SW 1271 (cell line): ENCODE data around the gene MPZL1.

ENCODE experiments used
- DNase-seq, 2 experiments: peaks; one replicate each; lab custom pipeline; 2025; lab: John Stamatoyannopoulos, UW

The MPZL1 gene

GRCh38 chr1:167721617-167722151 is at the start of gene MPZL1:
Gene MPZL1 (plus strand): TSS chr1:167721982. CDS start chr1:167722152, 170 bp downstream.
- peak; percentile 66 to 77 for DNase-seq

- DNase-seq: no peak
These were observed 49.0 kb upstream of the MPZL1 start for GRCh38 chr1:167672831-167673230.

GRCh38 chr1:167673265-167673664 is 48.5 kb upstream of the MPZL1 start:
- no peak for DNase-seq

- DNase-seq: no peak
These were observed 47.6 kb upstream of the MPZL1 start for GRCh38 chr1:167674156-167674555.

GRCh38 chr1:167675440-167675839 is 46.3 kb upstream of the MPZL1 start:
- DNase-seq: no peak

GRCh38 chr1:167676205-167676915 is 45.4 kb upstream of the MPZL1 start:
- no peak for DNase-seq

- no peak for DNase-seq
These were observed 44.6 kb upstream of the MPZL1 start for GRCh38 chr1:167676916-167677848.

GRCh38 chr1:167678422-167678821 is 43.4 kb upstream of the MPZL1 start:
- no peak for DNase-seq

GRCh38 chr1:167678838-167679237 is 42.9 kb upstream of the MPZL1 start:
- no peak for DNase-seq

GRCh38 chr1:167679714-167680113 is 42.1 kb upstream of the MPZL1 start:
- no peak for DNase-seq

GRCh38 chr1:167681024-167681423 is 40.8 kb upstream of the MPZL1 start:
- no peak for DNase-seq

GRCh38 chr1:167681451-167682098 is 40.2 kb upstream of the MPZL1 start:
- DNase-seq: no peak

- no peak for DNase-seq
These were observed 38.6 kb upstream of the MPZL1 start for GRCh38 chr1:167683226-167683625.

GRCh38 chr1:167683641-167684502 is 37.9 kb upstream of the MPZL1 start:
- no peak for DNase-seq

- DNase-seq: no peak
These were observed 35.9 kb upstream of the MPZL1 start for GRCh38 chr1:167685844-167686243.

GRCh38 chr1:167687919-167688519 is 33.8 kb upstream of the MPZL1 start:
- peak in 1 of 2 experiments; percentile 44 for DNase-seq

- no peak for DNase-seq
These were observed 32.2 kb upstream of the MPZL1 start for GRCh38 chr1:167689567-167689920.

GRCh38 chr1:167690053-167690452 is 31.7 kb upstream of the MPZL1 start:
- no peak for DNase-seq

- no peak for DNase-seq
These were observed 28.2 kb upstream of the MPZL1 start for GRCh38 chr1:167693425-167694045.

- no peak for DNase-seq
These were observed 27.1 kb upstream of the MPZL1 start for GRCh38 chr1:167694691-167695090.

GRCh38 chr1:167695147-167695546 is 26.6 kb upstream of the MPZL1 start:
- DNase-seq: no peak
